Measurements from ENCODE around the gene RXFP1.

The RXFP1 gene

DNA sequence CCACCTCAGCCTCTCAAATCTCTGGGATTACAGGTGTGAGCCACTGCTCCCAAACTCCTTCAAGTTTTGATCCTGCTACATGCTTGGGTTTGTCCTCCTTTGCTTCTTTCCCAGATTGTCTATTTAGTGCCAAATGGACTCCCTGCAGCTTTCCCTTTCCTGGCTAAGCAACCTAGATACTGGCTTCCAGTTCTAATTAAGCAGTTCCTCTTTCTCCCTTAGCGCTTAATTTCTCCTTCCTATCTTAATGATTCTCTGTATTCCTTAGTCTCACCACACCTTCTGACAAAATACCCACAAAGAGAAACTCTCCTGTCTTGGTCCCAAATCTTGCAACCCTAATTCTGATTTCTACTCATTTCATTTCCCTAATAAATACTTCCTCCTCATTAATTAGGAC lies 7.8 kb downstream of the RXFP1 start:
- no peaks in the 10 kb centered on the region for H3K27me3 ChIP-seq (ENCODE audit: insufficient read depth, low read length)
- no peaks in the 10 kb centered on the region for H3K36me3 ChIP-seq (ENCODE audit: insufficient read depth, low read depth, low read length)
- no peak overlapping the region for H3K4me3 ChIP-seq (ENCODE audit: low read length)
- H3K9ac ChIP-seq (ENCODE audit: low read depth, low read length): no peak overlapping the region
- no peaks in the 10 kb centered on the region for H3K9me3 ChIP-seq (ENCODE audit: insufficient read depth, low read depth, low read length)
- H3K27ac ChIP-seq (ENCODE audit: low read length): no peak overlapping the region
- peaks cover 14% of the 10 kb centered on the region; the same call in 1 of the 2 replicates for H3K4me1 ChIP-seq (ENCODE audit: insufficient read depth, low read length)

DNA sequence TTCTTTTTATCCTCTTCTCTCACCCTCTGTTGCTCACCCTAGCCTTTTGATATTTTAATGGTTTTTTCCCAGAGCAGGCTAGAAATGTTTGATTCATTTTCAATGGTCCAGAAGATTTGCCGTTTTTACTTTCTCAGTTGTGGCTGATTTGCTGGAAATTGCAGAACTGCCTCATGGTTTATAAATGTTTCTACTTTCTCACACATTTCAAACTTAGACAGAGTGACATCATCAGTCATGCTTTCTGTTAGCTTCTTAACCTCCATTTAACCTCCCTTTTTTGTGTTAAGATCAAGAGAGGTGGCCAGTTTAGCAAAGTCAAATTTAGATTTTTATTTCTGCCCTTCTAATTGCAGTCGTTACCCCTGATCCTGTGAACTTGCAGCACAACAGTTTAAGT lies 8.7 kb downstream of the RXFP1 start:
- H3K9ac ChIP-seq (ENCODE audit: low read depth, low read length): 0 out of 2 replicates have a peak overlapping the region, but pooled peaks have one; percentile 13

DNA sequence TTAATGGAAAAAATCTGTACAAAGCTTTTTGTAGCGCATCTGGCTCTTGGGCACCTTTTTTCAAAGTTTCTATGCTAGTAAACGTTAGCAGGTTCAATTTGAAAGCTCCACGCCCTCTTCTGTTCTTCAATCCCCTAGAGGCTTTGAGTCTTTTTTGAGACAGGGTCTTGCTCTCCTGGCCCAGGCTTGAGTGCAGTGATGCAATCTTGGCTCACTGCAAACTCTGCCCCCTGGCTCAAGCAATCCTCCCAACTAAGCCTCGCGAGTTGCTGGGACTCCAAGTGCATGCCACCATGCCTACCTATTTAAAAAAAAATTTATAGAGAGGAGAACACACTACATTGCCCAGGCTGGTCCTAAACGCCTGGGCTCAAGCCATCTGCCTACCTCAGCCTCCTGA lies 9.2 kb downstream of the RXFP1 start:
- H3K27me3 ChIP-seq (ENCODE audit: insufficient read depth, low read length): no peaks in the 10 kb centered on the region
- no peak overlapping the region for H3K27ac ChIP-seq (ENCODE audit: low read length)
- H3K9ac ChIP-seq (ENCODE audit: low read depth, low read length): no peak overlapping the region
- peaks cover 14% of the 10 kb centered on the region; the same call in 1 of the 2 replicates for H3K4me1 ChIP-seq (ENCODE audit: insufficient read depth, low read length)
- H3K36me3 ChIP-seq (ENCODE audit: insufficient read depth, low read depth, low read length): no peaks in the 10 kb centered on the region
- H3K9me3 ChIP-seq (ENCODE audit: insufficient read depth, low read depth, low read length): no peaks in the 10 kb centered on the region
- H3K4me3 ChIP-seq (ENCODE audit: low read length): no peak overlapping the region

More for the DNA sequence above, 8.7 kb downstream of the RXFP1 start:
- H3K4me1 ChIP-seq (ENCODE audit: insufficient read depth, low read length): peaks cover 14% of the 10 kb centered on the region; the same call in 1 of the 2 replicates
- H3K27me3 ChIP-seq (ENCODE audit: insufficient read depth, low read length): no peaks in the 10 kb centered on the region
- no peaks in the 10 kb centered on the region for H3K9me3 ChIP-seq (ENCODE audit: insufficient read depth, low read depth, low read length)
- no peak overlapping the region for H3K27ac ChIP-seq (ENCODE audit: low read length)
- no peak overlapping the region for H3K4me3 ChIP-seq (ENCODE audit: low read length)
- H3K36me3 ChIP-seq (ENCODE audit: insufficient read depth, low read depth, low read length): no peaks in the 10 kb centered on the region

DNA sequence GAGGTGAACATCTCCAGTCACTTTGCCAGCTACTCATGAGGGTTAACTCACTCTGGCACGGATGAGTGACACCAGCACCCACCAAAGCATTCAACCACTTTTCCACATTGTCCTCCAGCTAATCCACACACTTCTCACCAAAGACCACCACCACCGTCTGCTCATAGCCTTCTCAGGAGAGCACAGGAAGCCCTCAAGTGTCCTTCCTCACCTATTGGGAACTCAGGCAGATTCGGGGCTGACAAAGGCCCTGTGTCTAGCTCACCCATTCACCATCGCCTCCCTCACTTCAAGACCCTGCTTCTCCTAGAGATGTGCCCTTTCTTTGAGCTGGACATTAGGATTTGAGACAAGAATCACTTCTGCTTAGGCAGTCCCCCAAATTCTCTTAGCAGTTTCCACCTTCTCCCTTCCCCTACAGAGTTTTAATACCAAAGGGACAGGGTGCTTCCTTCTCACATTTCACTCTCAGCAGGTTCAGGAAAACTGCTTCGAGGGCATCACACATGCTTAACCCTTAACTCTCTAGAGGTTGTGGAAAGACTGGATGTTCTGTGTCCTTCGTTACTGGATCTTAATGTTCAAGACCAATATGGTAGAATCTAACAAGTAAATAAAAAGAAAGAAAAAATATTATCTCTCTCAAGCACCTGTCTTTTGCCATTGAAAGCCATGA lies 11.0 kb downstream of the RXFP1 start:
- Histone ChIP-seq H3K27ac (ENCODE audit: low read length) (no peak overlapping the region), H3K27me3 (ENCODE audit: insufficient read depth, low read length) (no peaks in the 10 kb centered on the region), H3K9ac (ENCODE audit: low read depth, low read length) (no peak overlapping the region), H3K4me3 (ENCODE audit: low read length) (no peak overlapping the region), H3K36me3 (ENCODE audit: insufficient read depth, low read depth, low read length) (no peaks in the 10 kb centered on the region), H3K4me1 (ENCODE audit: insufficient read depth, low read length) (peaks cover 14% of the 10 kb centered on the region; the same call in 1 of the 2 replicates), H3K9me3 (ENCODE audit: insufficient read depth, low read depth, low read length) (no peaks in the 10 kb centered on the region)

DNA sequence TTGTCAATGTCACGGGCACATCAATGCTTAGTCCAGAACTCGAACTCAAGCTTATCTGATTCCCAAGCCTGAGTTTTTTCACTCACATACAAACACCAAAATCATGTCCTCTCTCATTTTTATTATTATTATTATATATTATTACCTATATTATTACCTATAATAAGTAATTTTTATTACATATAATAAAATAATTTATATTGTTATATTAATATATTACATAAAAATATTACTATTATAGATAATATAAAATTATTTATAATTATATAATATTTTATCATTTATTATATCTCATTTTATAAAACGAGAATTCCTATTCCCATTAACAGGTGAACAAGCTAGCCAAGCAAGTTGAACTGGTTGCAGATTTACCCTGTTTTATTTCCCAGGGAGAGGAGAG lies 13.0 kb downstream of the RXFP1 start:
- Histone ChIP-seq H3K4me3 (ENCODE audit: low read length) (no peak overlapping the region), H3K36me3 (ENCODE audit: insufficient read depth, low read depth, low read length) (no peaks in the 10 kb centered on the region), H3K27me3 (ENCODE audit: insufficient read depth, low read length) (no peaks in the 10 kb centered on the region), H3K4me1 (ENCODE audit: insufficient read depth, low read length) (peaks cover 14% of the 10 kb centered on the region; the same call in 1 of the 2 replicates), H3K27ac (ENCODE audit: low read length) (no peak overlapping the region), H3K9ac (ENCODE audit: low read depth, low read length) (no peak overlapping the region), H3K9me3 (ENCODE audit: insufficient read depth, low read depth, low read length) (no peaks in the 10 kb centered on the region)

DNA sequence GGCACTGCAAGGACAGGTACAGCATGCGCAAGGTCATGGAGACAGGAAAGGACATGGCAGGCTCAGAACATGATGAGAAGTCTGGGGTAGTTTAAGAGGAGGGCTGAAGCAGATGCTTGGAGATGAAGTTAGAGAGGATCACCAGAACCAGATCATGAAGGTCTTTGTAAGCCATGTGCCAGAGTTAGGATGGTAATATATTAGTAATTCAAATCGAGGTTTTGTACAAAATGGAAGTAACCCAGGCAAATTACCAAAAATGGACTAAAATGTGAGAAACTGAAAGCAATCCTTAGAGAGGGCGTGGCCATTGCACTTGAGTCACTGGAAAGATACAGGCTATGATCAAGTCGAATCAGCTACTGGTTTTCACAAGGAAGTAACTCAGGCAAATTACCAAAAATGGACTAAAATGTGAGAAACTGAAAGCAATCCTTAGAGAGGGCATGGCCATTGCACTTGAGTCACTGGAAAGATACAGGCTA lies 13.5 kb downstream of the RXFP1 start:
- Histone ChIP-seq H3K9me3 (ENCODE audit: insufficient read depth, low read depth, low read length) (no peaks in the 10 kb centered on the region), H3K27me3 (ENCODE audit: insufficient read depth, low read length) (no peaks in the 10 kb centered on the region), H3K9ac (ENCODE audit: low read depth, low read length) (no peak overlapping the region), H3K36me3 (ENCODE audit: insufficient read depth, low read depth, low read length) (no peaks in the 10 kb centered on the region), H3K4me3 (ENCODE audit: low read length) (no peak overlapping the region), H3K27ac (ENCODE audit: low read length) (no peak overlapping the region), H3K4me1 (ENCODE audit: insufficient read depth, low read length) (peaks cover 12% of the 10 kb centered on the region; the same call in 1 of the 2 replicates)

DNA sequence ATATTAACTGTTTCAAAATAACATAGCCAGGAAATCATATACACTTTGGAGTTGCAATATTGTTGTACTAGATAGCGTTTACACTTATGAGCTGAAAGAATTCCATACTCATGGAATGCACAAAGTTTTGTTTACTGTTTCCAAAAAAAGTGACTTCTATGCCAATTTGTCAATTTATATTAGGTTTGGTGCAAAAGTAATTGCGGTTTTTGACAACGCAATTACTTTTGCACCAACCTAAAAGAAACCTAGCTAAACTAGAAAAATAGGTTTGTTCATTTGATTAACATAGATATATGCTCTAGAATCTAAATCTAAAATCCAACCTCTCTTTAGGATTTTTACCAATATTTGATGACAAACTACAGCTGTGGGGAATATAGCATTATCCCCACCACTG lies 15.2 kb downstream of the RXFP1 start:
- H3K9ac ChIP-seq (ENCODE audit: low read depth, low read length): no peak overlapping the region
- peaks cover 13% of the 10 kb centered on the region for H3K4me1 ChIP-seq (ENCODE audit: insufficient read depth, low read length)
- no peaks in the 10 kb centered on the region for H3K9me3 ChIP-seq (ENCODE audit: insufficient read depth, low read depth, low read length)
- no peaks in the 10 kb centered on the region for H3K36me3 ChIP-seq (ENCODE audit: insufficient read depth, low read depth, low read length)
- no peaks in the 10 kb centered on the region for H3K27me3 ChIP-seq (ENCODE audit: insufficient read depth, low read length)
- H3K27ac ChIP-seq (ENCODE audit: low read length): no peak overlapping the region
- no peak overlapping the region for H3K4me3 ChIP-seq (ENCODE audit: low read length)

DNA sequence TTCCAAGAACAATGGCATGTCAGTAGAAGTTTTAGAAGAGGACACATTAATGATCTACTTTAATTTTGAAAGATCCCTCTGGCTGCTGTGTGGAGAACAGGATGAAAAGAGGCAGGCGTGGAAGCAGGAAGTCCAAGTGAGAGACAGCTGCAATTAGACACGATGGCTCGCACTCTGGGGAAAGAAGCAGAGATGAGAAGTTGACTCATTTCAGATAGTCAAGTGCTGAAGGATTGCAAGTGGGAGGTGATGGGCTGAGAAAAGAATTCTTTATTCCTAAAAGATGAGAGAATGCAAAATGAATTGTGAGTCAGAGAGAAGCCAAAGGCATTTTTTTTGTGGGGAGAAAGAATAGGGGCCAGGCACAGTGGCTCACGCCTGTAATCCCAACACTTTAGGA lies 16.5 kb downstream of the RXFP1 start:
- Histone ChIP-seq H3K27me3 (ENCODE audit: insufficient read depth, low read length) (no peaks in the 10 kb centered on the region), H3K27ac (ENCODE audit: low read length) (no peak overlapping the region), H3K9ac (ENCODE audit: low read depth, low read length) (no peak overlapping the region), H3K36me3 (ENCODE audit: insufficient read depth, low read depth, low read length) (no peaks in the 10 kb centered on the region), H3K4me3 (ENCODE audit: low read length) (no peak overlapping the region), H3K9me3 (ENCODE audit: insufficient read depth, low read depth, low read length) (no peaks in the 10 kb centered on the region), H3K4me1 (ENCODE audit: insufficient read depth, low read length) (peaks cover 7% of the 10 kb centered on the region)

DNA sequence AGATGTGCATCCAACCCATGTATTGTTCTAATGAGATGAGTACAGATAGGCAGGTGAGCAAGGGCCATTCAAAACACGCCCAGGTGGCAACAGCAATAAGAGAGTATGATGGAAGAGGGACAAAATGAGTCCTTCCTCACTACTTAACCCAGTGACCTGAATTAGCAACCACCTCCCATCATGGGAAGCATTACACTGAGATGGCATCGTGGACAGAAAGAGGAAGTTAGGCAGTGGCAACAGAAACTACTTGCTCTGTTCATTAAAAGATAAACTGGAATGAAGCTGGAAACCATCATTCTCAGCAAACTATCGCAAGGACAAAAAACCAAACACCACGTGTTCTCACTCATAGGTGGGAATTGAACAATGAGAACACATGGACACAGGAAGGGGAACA lies 17.2 kb downstream of the RXFP1 start:
- H3K4me3 ChIP-seq (ENCODE audit: low read length): no peak overlapping the region
- no peak overlapping the region for H3K27ac ChIP-seq (ENCODE audit: low read length)
- H3K27me3 ChIP-seq (ENCODE audit: insufficient read depth, low read length): no peaks in the 10 kb centered on the region
- H3K9ac ChIP-seq (ENCODE audit: low read depth, low read length): no peak overlapping the region
- no peaks in the 10 kb centered on the region for H3K36me3 ChIP-seq (ENCODE audit: insufficient read depth, low read depth, low read length)
- peaks cover 6% of the 10 kb centered on the region for H3K4me1 ChIP-seq (ENCODE audit: insufficient read depth, low read length)
- no peaks in the 10 kb centered on the region for H3K9me3 ChIP-seq (ENCODE audit: insufficient read depth, low read depth, low read length)

DNA sequence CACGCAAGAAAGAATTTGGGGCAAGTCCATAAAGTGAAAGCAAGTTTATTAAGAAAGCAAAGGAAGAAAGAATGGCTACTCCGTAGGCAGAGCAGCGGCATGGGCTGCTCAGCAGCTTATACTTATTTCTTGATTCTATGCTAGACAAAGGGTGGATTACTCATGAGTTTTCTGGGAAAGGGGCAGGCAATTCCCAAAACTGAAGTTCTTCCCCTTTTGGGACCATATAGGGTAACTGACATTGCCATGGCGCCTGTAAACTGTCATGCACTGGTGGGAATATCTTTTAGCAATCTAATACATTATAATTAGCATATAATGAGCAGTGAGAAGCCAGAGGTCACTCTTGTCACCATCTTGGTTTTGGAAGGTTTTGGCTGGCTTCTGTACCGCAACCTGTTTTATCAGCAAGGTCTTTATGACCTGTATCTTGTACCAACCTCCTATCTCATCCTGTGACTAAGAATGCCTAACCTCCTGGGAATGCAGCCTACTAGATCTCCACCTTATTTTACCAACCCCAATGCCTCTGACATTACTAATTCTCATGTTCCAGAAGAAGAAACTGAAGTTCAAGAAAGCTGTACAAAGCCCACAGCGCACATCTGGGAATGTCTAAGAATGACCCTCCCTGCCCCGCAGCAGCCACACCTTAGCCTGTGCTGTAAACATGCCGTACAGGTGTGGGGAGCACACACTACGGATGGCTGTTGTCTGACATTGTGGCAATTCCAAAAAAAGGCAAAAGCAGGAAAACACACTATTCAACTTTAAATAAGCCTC lies 18.6 kb downstream of the RXFP1 start:
- H3K9me3 ChIP-seq (ENCODE audit: insufficient read depth, low read depth, low read length): no peaks in the 10 kb centered on the region
- no peaks in the 10 kb centered on the region for H3K36me3 ChIP-seq (ENCODE audit: insufficient read depth, low read depth, low read length)
- H3K27me3 ChIP-seq (ENCODE audit: insufficient read depth, low read length): no peaks in the 10 kb centered on the region
- peaks cover 6% of the 10 kb centered on the region for H3K4me1 ChIP-seq (ENCODE audit: insufficient read depth, low read length)
- no peak overlapping the region for H3K4me3 ChIP-seq (ENCODE audit: low read length)
- H3K9ac ChIP-seq (ENCODE audit: low read depth, low read length): no peak overlapping the region
- H3K27ac ChIP-seq (ENCODE audit: low read length): no peak overlapping the region

DNA sequence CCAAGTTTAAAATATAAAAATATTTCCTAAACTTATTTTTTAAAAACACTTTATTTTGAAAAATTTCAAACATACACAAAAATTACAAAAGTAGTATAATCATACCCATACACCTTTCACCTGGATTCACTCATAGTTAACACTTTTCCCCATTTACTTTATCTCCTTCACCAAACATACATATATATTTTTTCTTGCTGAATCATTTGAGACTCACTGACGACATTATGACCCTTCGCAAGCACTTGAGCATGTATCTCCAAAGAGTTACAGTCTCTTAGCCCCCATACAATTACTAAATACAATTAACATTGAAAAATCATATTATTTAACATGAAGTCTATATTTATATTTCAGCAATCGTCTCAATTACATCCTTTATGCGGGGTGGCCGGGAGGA lies 19.8 kb downstream of the RXFP1 start:
- H3K4me3 ChIP-seq (ENCODE audit: low read length): no peak overlapping the region
- no peak overlapping the region for H3K27ac ChIP-seq (ENCODE audit: low read length)
- H3K27me3 ChIP-seq (ENCODE audit: insufficient read depth, low read length): no peaks in the 10 kb centered on the region
- no peaks in the 10 kb centered on the region for H3K36me3 ChIP-seq (ENCODE audit: insufficient read depth, low read depth, low read length)
- H3K9ac ChIP-seq (ENCODE audit: low read depth, low read length): no peak overlapping the region
- no peaks in the 10 kb centered on the region for H3K9me3 ChIP-seq (ENCODE audit: insufficient read depth, low read depth, low read length)
- H3K4me1 ChIP-seq (ENCODE audit: insufficient read depth, low read length): peaks cover 6% of the 10 kb centered on the region

DNA sequence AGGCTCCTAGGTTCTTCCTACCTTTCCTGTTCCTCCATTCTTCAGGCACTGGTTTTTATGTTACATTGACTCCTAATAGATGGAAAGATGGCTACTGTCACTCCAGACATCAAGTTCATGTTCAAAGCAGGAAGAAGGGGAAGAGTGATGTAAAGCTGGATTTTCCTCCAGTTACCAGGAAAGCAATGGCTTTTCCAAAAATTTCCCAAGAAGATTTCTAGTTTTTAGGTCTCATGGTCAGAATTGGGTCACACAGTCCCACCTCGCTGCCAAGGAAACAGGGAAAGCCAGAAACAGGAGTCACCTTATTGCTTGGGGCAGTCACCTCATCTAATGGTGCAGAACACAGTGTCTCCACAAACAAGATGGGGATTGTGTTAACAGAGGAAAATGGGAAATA lies 21.5 kb downstream of the RXFP1 start:
- no peaks in the 10 kb centered on the region for H3K9me3 ChIP-seq (ENCODE audit: insufficient read depth, low read depth, low read length)
- H3K27me3 ChIP-seq (ENCODE audit: insufficient read depth, low read length): no peaks in the 10 kb centered on the region
- no peaks in the 10 kb centered on the region for H3K36me3 ChIP-seq (ENCODE audit: insufficient read depth, low read depth, low read length)
- H3K27ac ChIP-seq (ENCODE audit: low read length): no peak overlapping the region
- H3K9ac ChIP-seq (ENCODE audit: low read depth, low read length): no peak overlapping the region
- no peak overlapping the region for H3K4me3 ChIP-seq (ENCODE audit: low read length)
- H3K4me1 ChIP-seq (ENCODE audit: insufficient read depth, low read length): peaks cover 6% of the 10 kb centered on the region
